DMS153 (cell line): ENCODE measurements around the gene USP25.
"Not testable (repeated sequence)": the region's sequence is repeated elsewhere in the genome, so short reads cannot be mapped to it uniquely, and the experiment has no call there.

Experiments used
- DNase-seq: peaks from one replicate; lab custom pipeline; 2025; lab: John Stamatoyannopoulos, UW

USP25 gene

GRCh38 chr21:15732996-15733329, 3.2 kb downstream of the USP25 start:
- DNase-seq: no peak

- DNase-seq: no peak
Observed at GRCh38 chr21:15735409-15735808, 5.6 kb downstream of the USP25 start.

GRCh38 chr21:15735931-15736330, 6.1 kb downstream of the USP25 start:
- DNase-seq: not testable (repeated sequence)

GRCh38 chr21:15738779-15739178, 9.0 kb downstream of the USP25 start:
- not testable (repeated sequence) for DNase-seq

- no peak for DNase-seq
Observed at GRCh38 chr21:15740383-15740782, 10.6 kb downstream of the USP25 start.

- no peak for DNase-seq
Observed at GRCh38 chr21:15741510-15741909, 11.7 kb downstream of the USP25 start.

- no peak for DNase-seq
Observed at GRCh38 chr21:15742052-15742670, 12.4 kb downstream of the USP25 start.

GRCh38 chr21:15742694-15743093, 12.9 kb downstream of the USP25 start:
- no peak for DNase-seq

- no peak for DNase-seq
Observed at GRCh38 chr21:15743593-15743992, 13.8 kb downstream of the USP25 start.

- DNase-seq: no peak
Observed at GRCh38 chr21:15744926-15745325, 15.1 kb downstream of the USP25 start.

GRCh38 chr21:15748586-15748985, 18.8 kb downstream of the USP25 start:
- DNase-seq: no peak

GRCh38 chr21:15749082-15749860, 19.5 kb downstream of the USP25 start:
- no peak for DNase-seq

- no peak for DNase-seq
Observed at GRCh38 chr21:15749861-15750159, 20.0 kb downstream of the USP25 start.

GRCh38 chr21:15751037-15751436, 21.3 kb downstream of the USP25 start:
- no peak for DNase-seq

GRCh38 chr21:15751546-15751945, 21.8 kb downstream of the USP25 start:
- no peak for DNase-seq

- no peak for DNase-seq
Observed at GRCh38 chr21:15752763-15753407, 23.1 kb downstream of the USP25 start.

- no peak for DNase-seq
Observed at GRCh38 chr21:15753741-15754140, 24.0 kb downstream of the USP25 start.

- DNase-seq: no peak
Observed at GRCh38 chr21:15754640-15755039, 24.9 kb downstream of the USP25 start.

GRCh38 chr21:15755125-15755524, 25.3 kb downstream of the USP25 start:
- DNase-seq: no peak

GRCh38 chr21:15759469-15759868, 29.7 kb downstream of the USP25 start:
- no peak for DNase-seq

- DNase-seq: no peak
Observed at GRCh38 chr21:15761507-15762100, 31.8 kb downstream of the USP25 start.

- DNase-seq: no peak
Observed at GRCh38 chr21:15763359-15763758, 33.6 kb downstream of the USP25 start.

GRCh38 chr21:15764878-15765277, 35.1 kb downstream of the USP25 start:
- no peak for DNase-seq
